GM19043 (cell line): Measurements from ENCODE around the gene APOC4.

Source experiments
- ATAC-seq: cut with Tn5 transposase; IDR thresholded peaks from one replicate; pipeline ENCODE4 v1.9.1; 2021; ENCODE audit warnings: low read depth; ENCODE audit not compliant: unreplicated experiment

APOC4 gene

DNA sequence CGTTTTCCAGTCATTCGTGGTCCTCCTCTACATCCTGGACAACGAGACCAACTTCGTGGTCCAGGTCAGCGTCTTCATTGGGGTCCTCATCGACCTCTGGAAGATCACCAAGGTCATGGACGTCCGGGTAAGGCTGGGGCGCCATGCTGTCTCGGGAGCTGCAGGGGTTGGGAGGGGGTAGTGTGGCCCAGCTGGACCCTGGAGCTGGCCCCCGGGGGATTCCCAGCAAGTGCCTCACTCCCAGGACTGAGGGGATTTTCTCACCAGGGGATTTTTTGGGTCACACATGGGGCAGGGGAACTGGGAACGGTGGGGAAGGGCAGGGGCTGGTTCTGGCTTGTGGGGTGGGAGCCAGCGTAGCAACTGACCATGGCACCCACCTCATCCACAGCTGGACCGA is 48.4 kb downstream of the APOC4 start:
- ATAC-seq = no peak

DNA sequence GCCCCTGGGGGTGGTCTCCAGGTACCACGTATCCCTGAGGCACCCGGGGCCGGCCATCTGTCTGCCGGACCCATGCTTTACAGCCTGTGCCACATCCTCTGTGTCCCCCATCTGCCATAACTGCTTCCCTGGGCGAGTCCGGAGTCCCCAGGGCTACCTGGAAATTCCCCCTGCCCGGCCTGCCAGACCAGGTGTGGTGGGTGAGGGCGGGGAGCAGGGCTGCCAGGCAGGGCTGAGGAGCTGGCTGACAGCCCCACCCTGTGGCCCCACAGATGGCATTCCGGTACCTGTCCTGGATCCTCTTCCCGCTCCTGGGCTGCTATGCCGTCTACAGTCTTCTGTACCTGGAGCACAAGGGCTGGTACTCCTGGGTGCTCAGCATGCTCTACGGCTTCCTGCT is 48.9 kb downstream of the APOC4 start:
- ATAC-seq = no peak

DNA sequence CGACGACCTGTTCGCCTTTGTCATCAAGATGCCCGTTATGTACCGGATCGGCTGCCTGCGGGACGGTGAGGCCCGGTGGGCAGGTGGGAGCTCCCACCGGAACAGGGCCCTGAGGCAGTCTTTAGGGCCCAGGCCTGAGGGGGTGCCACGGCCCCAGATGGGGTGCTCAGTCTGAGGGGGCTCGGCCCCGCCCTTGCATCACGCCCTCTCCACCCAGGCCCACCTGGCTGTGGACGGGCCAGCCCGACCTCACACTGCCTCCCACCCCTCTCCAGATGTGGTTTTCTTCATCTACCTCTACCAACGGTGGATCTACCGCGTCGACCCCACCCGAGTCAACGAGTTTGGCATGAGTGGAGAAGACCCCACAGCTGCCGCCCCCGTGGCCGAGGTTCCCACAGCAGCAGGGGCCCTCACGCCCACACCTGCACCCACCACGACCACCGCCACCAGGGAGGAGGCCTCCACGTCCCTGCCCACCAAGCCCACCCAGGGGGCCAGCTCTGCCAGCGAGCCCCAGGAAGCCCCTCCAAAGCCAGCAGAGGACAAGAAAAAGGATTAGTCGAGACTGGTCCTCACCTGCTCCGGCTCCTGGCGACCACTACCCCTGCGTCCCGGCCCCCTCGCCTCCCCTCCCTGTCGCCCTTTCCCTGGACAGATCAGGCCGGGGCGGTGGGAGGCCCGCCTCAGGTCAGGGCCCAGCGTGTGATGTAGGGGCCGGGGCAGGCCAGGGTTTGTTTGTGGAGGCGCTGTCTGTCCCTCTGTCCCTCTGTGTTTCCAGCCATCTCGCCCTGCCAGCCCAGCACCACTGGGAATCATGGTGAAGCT is 50.5 kb downstream of the APOC4 start:
- ATAC-seq = no peak

DNA sequence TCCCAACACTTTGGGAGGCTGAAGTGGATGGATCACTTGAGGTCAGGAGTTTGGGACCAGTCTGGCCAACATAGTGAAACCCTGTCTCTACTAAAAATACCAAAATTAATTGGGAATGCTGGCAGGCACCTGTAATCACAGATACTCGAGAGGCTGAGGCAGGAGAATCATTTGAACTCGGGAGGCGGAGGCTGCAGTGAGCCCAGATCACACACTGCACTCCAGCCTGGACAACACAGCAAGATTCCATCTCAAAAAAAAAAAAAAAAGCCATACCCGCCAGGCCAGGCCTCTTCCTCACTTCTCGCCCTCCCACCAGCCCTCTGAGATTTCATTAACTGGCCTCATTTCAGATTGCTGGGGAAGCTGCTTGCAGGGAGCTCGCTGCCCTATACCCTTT is 51.5 kb downstream of the APOC4 start:
- no peak for ATAC-seq

DNA sequence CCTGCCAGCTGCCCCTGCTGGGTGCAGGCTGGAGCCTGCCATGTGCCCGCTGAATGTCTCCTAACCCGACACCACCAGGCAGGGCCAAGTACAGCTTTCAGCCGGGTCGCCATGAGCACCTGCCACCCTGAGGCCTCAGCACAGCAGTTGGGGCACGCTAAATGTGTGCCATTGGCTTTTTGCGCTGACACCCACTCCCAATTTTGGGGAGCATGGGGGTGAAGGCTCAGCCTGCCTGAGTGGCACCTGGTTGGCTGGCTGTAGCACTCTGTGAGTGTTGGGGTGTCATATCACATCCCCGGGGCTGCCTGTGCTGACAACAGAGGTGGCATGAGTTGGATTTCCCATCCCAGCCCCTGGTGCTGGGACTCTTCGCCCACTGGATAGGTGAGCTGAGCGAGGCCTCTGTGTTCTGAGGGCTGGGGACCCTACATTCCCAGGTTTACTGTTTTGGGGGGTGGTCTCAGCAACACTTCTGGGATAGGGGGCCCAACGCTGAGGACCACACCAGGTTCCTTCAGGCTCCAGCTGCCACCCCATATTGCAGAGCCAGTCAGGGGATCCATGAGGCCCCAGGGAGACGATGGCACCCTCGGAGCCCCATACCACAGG is 52.0 kb downstream of the APOC4 start:
- ATAC-seq = no peak
